Fibroblast of lung (primary cell): Measurements from ENCODE around the gene NT5DC3.

ENCODE experiments used
- EZH2 ChIP-seq: IDR thresholded peaks from 2 replicates; pipeline ENCODE4 v1.5.1; 2012; ENCODE audit warnings: low read length, control low read depth, mild to moderate bottlenecking; ENCODE audit errors: missing control alignments
- TF ChIP-seq, protein P1 (sequence below), 2 donors: IDR thresholded peaks in 1 of 2; conservative IDR thresholded peaks in 1 of 2; 1 replicate in 1 of 2; 2 replicates in 1 of 2; pipeline ENCODE4 v1.5.1; 2011 to 2012; ENCODE audit warnings: low read length in 2 of 2, control low read depth in 1 of 2, inconsistent platforms in 1 of 2, low read depth in 1 of 2, mild to moderate bottlenecking in 1 of 2

DNA sequence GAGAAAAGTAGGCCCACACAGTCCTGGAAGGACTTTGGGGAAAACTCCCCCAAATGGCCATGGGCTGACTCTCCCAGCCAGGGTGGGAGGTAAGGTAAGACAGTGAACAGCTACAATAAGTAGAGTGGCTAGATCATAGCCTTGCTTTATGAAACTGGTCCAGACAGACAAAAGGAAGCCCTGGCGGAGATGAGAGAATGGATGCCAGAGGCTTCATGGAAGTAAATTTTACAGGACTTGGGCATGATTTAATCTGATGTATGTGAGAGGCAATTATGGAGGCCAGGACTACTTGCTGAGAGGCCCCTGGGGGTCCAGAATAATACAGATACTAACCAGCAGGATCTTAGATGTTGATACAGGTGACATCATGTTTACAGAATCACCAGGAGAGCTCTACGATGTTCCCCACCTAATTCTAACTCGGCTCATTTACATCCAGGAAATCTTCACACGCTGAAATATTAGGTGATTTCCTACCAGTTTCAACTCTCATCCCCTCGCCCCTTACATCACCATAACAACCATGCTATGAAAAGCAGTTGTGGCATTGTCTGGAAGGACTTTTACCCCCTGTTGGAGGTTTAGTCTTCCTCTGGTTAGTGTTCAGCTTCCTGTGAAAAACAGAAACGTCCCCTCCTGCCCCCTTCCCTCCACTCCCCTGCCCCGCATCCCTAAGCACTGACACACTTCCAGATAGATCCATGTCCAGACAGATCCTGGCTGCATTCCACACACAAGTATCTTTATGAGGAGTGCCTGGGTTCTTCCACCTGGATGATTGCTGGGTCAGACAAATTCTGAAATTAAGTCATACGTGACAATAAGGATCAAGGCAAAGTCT lies 39.5 kb upstream of the NT5DC3 start:
- TF ChIP-seq EZH2 = no peak
- TF ChIP-seq, protein P1, sequence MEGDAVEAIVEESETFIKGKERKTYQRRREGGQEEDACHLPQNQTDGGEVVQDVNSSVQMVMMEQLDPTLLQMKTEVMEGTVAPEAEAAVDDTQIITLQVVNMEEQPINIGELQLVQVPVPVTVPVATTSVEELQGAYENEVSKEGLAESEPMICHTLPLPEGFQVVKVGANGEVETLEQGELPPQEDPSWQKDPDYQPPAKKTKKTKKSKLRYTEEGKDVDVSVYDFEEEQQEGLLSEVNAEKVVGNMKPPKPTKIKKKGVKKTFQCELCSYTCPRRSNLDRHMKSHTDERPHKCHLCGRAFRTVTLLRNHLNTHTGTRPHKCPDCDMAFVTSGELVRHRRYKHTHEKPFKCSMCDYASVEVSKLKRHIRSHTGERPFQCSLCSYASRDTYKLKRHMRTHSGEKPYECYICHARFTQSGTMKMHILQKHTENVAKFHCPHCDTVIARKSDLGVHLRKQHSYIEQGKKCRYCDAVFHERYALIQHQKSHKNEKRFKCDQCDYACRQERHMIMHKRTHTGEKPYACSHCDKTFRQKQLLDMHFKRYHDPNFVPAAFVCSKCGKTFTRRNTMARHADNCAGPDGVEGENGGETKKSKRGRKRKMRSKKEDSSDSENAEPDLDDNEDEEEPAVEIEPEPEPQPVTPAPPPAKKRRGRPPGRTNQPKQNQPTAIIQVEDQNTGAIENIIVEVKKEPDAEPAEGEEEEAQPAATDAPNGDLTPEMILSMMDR (conservative IDR thresholded peaks at IDR 0.05 in 1 of 2, IDR thresholded peaks at IDR 0.05 in 1 of 2; ENCODE audit: low read depth in 1 of 2, low read length in 2 of 2) = no peak
